Fibroblast of peridontal ligament (primary cell): Measurements from ENCODE around the gene PPP1R14C.
A peak's percentile ranks its signal among the peaks of the same experiment; 100 is the strongest.
"Not testable (repeated sequence)": the region's sequence is repeated elsewhere in the genome, so short reads cannot be mapped to it uniquely, and the experiment has no call there.

ENCODE experiments used
- DNase-seq: peaks from one replicate; pipeline ENCODE4 v3.0.0-alpha.2; 2010; ENCODE audit errors: extremely low read depth

The PPP1R14C gene

DNA sequence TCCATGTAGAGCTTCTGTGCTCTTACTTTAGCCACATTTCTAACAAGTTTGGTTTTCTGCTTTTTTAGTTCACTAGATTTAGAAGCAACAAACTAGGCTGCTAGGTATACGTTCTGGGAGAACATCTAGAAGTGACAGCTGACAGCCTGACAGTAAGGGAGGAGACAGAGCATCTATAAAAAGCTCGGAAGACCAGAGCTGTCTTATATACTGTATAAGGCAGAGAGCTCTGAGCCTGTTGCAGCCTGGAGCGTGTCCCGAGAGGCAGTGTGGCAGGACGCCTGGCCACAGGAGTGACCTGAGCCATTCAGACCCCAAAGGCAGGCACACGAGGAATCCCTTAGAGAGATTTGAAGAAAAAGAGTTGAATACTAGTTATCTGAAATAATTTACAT, 24.6 kb downstream of the PPP1R14C start:
- no peak for DNase-seq

GRCh38 chr6:150169181-150169580, 26.3 kb downstream of the PPP1R14C start:
- no peak for DNase-seq

DNA sequence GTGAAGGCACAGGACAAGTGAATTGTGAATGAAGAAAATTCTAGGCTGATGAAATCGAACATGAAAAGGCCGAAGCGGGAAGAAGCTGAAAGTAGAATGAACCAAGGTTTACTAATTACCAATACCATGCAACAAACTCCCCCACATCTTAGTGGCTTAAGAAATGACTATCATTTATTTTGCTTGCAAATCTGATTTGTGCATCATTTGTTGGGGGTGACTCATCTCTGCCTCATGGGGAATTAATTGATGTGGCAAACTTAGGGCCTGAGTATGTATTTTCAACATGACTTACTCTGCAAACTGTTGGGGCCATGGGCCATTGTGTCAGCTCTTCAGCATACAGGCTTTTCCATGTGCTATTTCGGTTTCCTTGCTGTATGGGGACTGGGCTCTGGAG, 26.8 kb downstream of the PPP1R14C start:
- peak; percentile 23 for DNase-seq

GRCh38 chr6:150172929-150173328, 30.1 kb downstream of the PPP1R14C start:
- DNase-seq, result no peak

DNA sequence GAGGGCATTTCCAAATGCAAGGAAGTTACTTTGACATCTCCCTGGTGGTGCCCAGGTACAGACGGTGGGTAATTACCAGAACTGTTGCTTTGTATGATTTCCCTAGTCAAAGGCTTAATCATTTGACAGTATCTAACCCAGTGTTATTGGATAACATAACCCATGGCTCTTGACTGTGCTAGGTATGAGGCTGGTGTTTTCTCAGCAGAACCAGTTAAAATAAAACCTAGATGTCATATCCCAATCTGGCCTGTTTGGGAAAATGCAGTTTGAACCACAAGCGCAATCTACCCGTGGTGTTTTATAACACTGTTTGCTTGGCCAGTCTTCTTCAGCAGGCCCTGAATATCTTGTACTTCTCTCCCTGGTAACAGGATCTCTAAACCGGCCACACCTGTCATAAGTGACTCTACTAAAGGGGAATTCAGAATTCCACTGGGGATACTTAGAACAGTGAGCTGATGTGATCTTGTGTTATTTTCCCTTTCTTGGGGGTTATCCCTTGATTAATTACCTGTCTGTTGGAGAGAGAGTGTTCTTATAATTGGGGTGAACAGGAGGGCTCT, 32.8 kb downstream of the PPP1R14C start:
- no peak for DNase-seq

DNA sequence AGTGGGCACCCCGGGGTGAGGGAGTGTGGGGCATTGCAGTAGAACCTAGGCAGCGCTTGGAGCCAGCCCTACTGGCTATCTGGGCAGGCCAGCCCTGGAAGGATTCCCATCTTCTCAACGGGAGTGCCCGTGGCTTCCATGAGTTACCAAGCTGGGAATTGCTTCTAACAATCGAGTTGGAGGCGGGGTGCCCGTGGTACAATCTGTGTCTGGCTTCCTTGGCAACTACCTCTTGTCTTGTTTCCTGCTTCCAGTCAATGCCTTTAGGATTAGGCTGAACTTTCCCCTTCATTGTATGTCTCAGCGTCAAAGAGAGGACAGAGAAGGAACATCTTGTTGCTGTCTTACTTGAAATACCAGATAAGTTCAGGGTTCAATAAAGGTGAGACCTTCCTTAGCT, 33.3 kb downstream of the PPP1R14C start:
- DNase-seq, result no peak

- DNase-seq, result no peak
Measured at GRCh38 chr6:150176659-150177058, 33.8 kb downstream of the PPP1R14C start.

- DNase-seq, result no peak
Measured at GRCh38 chr6:150177259-150177951, 34.6 kb downstream of the PPP1R14C start.

DNA sequence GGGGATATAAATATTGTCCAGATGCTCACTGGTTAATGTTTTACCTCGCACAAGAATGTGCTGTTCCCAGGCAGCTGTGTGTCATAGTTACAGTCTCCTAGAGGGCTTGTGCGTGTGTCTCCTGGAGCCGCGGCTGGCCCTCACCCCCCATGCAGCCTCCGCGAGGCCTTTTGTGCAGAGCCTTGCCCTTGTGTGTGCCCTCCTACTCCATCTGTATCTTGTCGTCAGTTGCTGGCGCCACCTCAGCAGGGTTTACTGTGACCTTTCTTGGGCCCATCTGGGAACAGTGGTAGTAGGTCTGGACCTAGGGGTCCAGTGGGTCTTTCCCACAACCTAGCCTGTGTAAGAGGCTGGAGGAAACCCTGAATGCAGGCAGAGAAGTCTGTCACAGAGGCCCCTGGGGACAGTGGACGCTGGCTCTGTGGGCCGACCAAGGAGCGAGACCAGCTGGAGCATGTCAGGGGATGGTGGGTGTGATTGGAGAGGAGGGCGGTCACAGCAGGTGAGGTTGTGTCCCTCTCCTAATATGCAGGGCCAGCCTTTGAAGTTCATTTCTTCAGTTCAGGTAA, 35.2 kb downstream of the PPP1R14C start:
- DNase-seq, result no peak

- DNase-seq, result no peak
Measured at GRCh38 chr6:150179030-150179429, 36.2 kb downstream of the PPP1R14C start.

- not testable (repeated sequence) for DNase-seq
Measured at GRCh38 chr6:150179907-150180424, 37.1 kb downstream of the PPP1R14C start.

- DNase-seq, result no peak
Measured at GRCh38 chr6:150180517-150180916, 37.7 kb downstream of the PPP1R14C start.

DNA sequence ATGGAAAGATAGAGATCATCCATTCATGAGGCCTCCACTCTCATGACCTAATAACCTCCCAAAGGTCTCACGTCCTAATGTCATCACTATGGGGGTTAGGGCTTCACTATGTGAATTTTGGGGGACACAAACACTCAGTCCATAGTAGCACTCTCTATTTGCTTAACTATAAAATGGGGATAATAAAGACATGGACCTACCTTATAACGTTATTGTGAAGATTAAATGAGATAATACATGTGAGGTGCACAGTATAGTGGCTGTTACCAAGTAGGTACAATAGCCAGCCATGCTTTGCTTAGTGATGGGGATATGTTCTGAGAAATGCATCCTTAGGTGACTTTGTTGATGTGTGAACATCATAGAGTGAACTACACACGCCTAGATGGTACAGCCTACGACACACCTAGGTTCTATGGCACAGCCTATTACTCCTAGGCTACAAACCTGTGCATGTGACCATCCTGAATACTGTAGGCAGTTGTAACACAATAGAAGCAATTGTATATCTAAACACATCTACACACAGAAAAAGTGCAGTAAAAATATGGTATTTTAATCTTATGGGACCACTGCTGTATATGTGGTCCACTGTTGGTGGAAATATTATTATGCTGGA, 39.7 kb downstream of the PPP1R14C start:
- DNase-seq, result no peak

DNA sequence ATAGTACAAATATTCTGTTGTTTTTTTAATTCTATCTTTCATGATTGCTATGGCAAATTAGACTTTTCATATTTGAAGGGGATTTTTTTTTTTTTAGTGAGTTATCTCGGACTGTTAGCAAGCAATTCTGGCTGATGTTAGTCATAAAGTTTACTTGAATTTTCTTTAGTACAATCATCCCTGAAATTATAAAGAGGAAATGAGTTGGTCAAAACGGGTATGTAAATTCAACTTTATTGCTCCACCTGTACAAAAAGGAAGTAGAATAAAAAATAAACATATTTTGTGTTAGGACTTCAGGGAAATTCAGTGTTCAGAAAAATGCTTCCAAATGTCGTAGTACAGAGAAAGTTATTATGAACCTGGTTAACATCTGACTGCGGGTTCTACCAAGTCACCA, 40.3 kb downstream of the PPP1R14C start:
- DNase-seq, result no peak

- DNase-seq, result no peak
Measured at GRCh38 chr6:150183966-150184365, 41.1 kb downstream of the PPP1R14C start.

DNA sequence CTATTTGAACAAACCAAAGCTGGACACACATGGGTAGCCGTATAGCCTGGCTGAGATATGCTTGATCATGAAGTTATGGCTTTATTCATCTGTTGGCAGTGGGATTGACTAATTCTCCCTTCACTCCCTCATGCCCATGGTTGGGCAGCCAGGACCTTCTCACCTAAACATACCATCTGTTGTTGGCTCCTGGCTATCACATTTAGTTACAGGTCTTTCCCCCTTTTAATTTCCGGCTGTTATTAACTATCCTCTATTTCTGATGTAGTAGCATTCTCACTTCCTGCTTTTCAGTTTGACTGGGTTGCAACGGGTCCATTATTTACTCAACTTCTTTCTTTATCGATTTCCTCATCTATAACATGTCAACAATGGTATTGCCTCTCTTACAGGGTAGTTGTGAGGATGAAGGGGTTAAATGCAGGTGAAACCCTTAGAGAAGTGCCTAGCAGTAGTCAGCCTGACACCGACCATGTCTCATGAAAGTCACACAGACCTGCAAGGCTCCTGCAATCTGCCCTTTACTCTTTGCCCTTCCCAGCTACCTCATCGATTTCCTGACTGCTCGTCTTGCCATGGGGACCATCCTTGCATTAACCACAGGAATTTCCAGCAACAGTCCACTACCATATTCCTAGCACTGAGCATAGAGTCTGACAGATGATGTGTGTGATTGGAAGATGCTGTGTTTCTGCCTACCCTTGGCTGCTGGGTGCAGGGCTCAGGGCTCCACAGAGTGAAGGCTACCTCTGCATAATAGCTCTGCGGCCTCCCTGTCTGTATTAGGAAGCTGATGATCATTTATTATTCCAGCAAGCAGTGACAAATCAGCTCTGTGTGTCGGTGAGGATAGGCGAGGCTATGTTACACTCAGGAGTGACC, 42.2 kb downstream of the PPP1R14C start:
- DNase-seq, result no peak

DNA sequence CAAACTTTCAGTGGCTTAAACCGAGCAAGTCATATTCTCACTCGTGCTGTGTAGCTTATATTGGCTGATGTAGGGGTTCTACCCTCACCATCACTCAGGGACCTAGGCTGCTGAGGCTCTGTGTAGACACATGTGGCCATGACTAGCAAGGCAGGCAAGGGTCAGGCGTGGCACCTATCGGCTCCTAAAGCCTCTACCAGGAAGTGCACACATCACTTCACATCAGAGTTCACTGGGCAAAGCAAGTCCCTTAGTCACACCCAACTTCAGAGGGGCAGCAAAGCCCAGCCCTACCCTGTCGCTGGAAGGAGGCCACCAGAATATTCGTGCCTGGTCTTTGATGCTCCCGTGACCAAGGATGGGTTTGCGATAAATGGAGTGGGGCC, 42.9 kb downstream of the PPP1R14C start:
- DNase-seq, result no peak

DNA sequence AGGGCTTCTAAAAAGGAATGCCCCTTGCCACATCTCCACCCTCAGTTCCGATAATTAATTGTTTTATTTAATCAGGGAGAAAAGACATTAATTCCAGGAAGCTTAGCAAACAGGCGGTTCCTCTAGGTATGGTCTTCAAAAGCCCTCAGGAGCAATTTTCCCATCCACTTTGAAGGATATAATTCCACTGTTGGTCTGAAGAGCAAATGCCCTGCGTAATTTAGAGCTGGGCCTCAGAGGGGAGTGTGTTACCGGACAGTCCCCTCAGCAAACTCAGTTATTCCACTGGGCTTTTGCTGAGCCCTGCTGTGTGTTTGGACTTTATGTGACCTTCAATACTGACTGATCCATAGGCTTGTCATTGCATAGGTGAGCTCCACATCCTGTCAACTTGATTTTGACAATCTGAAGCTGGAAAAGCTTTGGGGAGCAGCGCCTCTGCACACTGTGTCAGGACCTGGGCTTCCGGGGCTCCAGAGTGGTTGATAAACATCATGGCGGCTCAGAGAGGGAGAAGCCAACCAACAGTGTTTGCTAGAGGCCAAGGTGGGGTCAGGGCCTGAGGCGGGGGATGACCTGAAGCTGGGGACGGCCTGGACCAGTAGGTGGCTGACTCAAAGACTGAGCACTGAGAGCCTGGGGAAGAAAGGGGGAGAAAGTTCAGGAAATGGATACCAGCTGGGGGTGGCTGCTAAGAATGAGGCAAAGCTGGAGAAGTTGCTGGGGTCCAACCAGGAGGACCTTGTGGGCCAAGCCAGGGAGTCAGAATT, 43.5 kb downstream of the PPP1R14C start:
- DNase-seq, result no peak

DNA sequence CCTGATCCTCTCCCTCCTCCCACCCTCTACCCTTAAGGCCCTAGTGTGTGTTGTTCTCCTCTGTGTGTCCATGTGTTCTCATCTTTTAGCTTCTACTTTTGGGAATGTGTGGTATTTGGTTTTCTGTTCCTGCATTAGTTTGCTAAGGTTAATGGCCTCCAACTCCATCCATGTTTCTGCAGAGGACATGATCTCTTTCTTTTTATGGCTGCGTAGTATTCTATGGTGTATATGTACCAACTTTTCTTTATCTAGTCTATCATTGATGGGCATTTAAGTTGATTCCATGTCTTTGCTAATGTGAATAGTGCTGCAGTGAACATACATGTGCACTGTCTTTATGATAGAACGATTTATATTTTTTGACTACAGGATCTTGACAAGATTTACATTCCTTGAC, 44.6 kb downstream of the PPP1R14C start:
- not testable (repeated sequence) for DNase-seq

DNA sequence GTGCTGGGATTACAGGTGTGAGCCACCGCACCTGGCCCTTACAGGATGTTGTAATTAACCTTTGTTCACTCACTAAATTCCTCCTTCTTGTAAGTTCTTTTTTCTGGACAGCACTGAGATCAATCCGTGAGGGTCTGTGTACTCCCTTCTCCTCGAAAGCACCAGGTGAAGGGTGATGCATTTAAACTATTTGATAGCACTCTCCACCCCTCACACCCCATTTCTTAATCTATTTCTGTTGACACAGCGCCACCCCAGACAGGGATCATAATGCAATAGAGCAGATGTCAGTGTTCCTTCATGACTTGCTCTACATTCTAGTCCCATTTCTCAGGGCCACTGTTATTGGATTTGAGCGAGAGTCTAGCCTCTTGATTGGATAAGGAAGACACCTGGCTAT, 46.3 kb downstream of the PPP1R14C start:
- DNase-seq, result no peak

DNA sequence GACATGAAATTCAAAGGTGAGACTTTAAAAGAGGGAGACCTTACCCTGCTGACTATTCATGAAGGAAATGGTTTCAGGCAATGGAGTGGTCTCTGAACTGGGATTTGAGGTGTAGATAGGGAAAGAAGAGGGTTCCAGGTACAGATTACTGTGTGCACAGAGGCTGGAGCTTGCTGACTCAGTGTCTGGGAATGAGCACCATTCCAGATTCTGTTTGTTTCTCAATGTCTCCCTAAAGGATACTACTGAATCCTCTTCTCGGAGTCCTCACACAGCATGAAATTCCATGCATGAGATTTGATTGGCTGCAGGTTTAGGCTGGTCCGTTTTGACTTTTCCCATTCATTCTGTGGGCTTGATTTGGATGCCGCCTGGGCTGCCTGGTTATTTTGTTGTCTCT, 49.0 kb downstream of the PPP1R14C start:
- DNase-seq, result no peak
